GM21786 (cell line): ENCODE measurements around the gene RNF44.
"Not testable (repeated sequence)": the region's sequence is repeated elsewhere in the genome, so short reads cannot be mapped to it uniquely, and the experiment has no call there.

Source experiments
- ATAC-seq: cut with Tn5 transposase; IDR thresholded peaks from one replicate; pipeline ENCODE4 v1.9.1; 2021; ENCODE audit not compliant: unreplicated experiment

RNF44 gene

DNA sequence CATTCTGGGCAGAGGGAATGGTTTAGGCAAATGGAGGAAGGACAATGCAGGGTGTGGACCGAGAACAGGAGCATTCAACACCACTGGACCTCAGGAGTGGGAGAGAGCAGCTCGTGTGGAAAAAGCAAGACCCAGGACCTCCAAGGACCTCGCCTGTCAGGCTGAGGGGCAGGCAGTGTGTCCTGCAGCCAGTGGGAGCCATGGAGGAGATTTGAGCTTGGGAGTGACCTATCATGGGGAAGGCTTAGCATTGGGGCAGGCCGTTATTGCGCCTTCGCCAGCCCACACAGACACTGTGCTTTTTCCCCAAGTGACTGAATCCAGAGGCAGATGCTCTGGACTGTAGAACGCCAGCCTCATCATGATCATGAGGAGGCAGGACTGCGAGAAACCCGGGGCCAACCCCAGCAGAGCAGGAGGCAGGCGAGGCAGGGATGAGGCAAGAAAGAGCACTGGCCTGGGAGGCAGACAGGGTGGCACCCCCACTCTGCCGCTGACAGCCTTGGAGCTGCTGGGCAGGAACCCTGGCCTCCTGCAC lies 15.2 kb upstream of the RNF44 start:
- no peak for ATAC-seq

DNA sequence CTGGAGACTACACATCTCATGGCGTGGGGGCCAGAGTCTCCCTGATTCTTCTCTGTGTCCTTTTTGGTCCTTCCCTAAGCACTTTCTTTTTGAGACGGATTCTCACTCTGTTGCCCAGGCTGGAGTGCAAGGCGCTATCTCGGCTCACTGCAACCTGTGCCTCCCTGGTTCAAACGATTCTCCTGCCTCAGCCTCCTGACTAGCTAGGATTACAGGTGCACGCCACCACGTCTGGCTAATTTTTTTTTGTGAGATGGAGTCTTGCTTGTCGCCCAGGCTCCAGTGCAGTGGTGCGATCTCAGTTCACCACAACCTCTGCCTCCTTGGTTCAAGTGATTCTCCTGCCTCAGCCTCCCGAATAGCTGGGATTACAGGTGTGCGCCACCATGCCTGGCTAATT lies 13.7 kb upstream of the RNF44 start:
- not testable (repeated sequence) for ATAC-seq

DNA sequence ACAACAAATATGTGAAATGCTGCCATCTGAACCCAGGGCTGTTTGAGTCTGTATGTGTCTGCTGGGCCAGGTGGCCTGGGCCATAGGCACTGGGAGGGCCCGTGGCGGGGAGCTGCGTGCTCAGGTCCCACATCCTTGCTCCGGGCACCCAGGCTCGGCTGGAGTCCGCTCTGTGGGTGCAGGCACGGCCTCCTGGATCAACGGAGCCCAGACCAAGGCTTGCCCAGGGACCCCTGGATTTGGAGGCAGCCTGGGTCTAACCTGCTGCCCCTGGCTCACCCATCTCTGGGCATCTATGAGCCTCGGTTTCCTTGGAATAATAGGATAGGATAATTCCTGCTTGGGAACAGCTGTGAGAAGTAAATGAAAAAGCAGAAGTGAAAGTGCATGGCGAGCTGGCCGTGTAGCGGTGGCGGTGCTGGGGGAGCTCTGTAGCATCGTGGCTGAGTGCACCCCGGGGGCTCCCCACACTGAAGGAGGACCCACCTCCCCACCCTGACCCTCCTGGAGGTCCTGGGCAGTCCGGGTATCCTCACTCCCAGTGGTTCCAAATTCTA lies 13.2 kb upstream of the RNF44 start:
- no peak for ATAC-seq

DNA sequence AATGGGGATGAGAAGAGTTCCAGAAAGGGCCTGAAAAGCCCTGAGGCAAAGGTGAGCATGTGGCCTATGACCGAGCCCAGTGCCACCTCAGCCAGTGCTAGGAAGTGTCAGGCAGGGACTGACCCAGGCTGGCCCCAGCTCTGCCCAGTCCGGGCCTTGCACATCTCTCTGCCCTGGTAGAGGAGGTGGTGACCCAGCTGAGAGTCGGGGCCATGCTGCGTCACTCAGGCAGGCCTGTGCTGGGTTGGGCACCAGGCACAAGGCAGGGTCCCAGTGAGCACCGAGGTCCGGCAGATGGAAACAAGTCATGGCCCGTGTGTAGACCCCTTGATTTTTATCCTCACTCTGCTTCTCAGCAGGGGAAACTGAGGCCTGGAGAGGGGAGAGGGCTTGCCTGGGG lies 12.7 kb upstream of the RNF44 start:
- ATAC-seq = no peak

DNA sequence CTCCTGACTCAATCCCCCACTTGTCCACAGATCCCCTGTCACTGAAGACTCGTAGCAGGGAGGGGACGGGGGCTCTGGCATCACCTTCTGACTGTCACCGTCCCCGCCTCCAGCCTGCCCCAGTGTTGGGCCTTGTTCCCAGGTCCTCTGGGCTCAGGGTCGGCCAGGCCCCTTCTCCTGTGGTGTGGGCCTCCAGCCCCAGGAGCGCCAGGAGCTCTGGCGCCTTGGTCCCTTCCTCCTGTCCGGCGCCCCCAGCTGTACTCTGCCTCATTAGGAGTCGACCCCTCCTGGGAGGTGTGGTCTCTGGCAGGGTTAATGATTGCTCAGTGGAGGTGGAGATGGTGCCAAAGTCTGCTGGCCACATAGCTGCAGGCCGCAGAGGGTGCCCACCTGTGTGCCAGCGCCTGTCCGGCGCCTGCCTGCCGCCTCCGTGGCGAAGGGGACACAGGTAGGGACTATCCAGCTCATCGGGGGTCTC lies 11.8 kb upstream of the RNF44 start, which contains the start of gene CDHR2:
Gene CDHR2 (plus strand): TSS at position 376 of the 478 bp plus-strand sequence. CDS start 16,011 bp downstream, outside the sequence.
- ATAC-seq = no peak

DNA sequence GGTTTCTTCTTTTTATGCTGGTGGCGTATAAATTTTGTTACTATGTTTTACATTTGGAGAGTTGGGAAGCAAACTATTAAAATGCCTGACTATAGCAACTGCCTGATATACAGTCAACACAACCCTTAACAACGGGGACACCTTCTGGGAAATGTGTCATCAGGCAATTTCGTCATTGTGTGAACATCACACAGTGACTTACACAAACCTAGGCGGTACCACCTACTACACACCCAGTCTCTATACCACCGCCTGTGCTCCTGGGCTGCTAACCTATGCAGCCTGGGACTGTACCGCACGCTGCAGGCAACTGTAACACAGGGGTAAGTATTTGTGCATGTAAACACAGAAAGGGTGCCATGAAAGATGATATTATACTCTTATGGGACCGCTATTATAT lies 10.6 kb upstream of the RNF44 start:
- no peak for ATAC-seq

DNA sequence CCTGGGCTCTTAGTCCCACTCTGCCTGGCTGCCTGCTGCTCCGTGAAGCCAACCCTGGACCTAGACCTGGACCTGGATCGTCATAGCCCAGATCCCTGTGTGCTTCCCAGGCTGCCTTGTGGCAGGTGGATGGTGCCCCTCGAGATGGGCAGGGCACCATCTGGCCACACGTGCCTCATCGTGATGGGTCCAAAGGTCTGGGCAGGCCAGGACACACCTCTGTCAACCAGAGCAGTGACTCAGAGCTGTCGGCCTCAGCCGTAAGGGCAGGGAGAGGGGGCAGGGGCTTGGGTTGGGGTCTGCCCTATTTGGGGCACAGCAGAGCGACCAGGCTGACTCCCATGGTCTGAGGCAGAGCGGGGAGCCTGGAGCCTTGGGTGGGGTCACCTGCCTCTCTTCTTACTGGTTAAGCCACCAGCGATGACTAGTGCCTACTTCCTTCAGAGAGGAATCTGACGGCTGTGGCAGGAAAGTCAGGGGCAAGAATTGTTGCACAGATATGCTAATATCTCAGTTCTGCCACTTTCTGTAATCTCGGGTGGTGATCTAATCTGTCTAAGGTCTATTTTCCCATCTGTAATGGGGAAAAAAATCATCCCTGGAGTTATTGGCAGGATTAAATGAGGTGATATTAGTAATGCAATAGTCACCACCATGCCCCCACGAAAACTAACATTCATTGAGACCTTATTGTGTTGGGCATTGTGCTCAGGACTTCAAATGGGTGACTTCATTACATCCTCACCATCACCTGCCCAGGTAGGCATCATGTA lies 8.7 kb upstream of the RNF44 start:
- ATAC-seq = no peak

DNA sequence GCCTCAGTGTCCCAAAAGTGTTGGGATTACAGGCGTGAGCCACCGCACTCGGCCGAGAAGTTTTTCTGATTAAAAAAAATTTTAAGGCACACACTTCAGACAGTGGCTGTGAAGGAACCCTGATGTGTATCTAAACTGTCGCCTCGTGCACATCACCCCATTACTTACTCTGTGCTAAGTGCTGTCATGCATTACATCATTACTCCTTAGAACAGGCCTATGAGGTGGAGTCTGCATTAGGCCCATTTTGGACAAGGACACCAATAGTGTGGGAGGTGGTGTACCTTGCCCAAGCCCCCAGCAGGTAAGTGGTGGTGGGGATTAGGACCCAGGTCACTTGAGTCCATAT lies 8.2 kb upstream of the RNF44 start:
- no peak for ATAC-seq

DNA sequence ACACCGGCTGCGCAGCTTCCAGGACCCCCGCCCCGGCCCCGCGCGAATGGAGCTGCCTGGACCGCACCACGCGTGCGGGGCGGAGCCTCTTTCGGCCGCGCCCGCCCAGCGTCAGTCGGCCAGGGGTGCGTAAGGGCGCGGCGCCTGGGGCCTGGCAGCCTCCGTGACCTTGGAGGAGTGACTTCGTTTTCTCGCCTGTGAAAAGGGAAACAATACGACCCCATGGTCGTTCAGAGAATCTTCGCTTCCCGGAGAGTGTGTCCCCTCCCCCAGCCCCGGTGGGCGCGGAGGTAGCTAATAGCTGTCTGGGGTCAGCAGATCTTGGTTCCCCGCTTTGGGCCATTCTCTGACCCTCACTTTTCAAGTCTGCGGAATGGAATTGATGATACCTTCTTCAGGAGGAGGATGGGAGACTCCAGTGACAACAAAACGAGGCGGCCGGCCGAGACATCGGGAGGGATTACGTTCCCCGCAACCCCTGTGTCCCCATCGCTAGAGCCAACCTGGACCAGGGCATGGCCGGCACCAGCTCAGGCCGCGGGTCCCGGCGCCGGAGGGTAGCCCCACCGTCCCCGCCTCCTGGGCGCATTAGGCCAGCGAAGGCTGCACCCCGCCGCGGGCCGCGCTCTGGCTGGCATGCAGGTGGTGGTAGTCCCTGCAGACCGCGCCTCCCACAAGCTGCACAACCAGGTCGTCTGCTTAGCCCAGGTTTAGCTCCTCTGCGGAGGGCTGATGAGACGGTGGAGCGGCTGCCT lies 6.4 kb upstream of the RNF44 start:
- ATAC-seq = peak; percentile 57

DNA sequence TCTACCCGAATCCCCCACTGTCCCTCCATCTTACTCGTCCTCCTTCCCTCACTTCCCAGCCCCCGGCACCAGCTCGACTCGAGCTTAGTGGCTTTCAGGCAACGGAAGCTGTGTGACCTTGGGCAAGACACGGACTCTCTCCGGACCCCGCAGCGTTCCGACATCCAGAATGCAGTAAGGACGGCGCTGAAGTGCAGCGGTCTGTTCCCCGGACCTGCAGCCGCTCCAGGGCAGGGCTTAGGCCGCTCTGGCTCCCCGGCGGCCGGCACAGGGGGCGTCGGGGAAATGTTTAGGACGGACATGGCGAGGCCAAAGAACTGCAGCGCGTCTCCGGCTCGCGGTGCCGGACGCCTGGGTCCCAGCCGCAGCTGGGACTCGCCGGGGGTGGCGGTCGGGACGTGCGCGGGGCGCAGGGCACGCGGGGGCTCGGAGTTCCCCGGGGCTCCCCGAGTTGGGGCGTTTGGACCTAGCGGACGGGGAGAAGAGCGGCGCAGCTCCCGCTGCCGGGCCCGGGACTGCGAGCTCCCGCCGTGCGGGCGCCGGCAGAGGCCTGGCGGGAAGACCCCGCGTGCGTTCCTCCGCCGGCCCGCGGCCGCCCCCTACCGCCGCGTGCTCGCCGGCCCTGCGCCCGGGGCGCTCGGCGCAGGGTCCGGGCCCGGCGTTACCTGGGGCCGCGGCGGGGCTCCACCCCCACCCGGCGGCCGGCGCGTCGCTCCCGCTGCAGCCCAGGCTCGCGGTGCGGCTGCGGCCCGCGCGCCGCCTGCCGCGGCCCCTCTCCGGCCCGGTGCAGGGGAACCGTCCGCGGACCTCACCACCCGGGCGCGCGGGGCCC lies 5.6 kb upstream of the RNF44 start:
- ATAC-seq = peak; percentile 36

DNA sequence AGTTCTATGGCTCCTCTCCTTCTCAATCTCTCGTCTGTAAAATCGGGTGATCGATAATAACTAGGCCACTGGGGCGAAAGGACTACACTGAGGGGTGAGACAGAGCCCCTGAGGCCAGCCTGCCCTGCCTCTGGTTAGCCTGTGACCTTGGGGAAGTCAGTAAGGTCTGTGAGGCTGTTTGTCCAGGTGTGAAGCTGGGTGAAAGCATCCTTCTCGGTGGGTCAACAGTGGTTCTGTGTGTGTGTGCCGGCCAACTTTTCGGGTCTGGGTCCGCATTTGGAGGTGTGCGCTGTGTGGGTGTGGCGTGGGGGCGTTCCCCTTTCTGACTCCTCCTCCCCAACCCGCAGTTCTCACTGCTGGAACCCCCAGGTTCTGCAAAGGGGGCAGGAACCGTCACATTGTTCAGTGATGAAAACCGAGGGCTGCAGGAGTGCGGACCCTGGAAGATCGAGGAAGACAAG lies 5.0 kb upstream of the RNF44 start:
- no peak for ATAC-seq

DNA sequence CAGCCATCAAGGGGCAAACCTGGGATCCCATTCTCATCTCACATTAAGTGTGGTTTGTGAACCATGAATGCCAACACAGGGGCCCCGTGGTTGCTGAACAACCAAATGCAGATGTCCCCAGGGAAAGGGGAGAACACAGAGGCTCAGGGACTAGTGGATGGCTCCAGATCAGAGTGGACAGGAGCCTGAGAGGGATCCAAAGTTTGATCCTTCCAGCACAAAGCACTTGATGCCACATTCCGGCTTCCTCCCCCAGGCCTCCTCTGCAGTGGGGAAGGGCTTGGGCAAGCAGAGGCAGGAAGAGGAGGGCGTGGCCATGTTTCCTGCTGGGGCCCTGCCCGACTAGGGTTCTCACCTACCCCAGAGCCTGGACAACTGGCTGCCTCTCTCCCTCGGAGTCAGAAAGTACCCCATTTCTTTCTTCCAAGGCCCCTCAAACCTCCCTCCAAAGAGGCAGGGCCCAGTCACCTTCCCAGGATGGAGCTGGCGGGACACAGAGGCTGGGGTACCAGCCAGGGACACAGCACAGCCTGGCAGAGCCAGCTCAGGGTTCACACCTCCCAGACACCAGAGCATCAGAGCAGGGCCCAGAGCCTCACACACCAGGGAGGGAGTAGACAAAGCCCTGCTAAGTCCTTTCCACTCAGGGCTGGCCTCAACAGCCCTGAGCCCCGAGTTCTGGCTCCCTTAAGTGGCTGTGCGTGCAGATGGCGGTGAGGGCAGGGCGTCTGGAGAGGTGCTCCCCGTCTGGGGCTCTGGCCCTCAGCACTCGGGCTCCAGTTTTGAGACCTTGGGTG lies 4.3 kb upstream of the RNF44 start:
- no peak for ATAC-seq

DNA sequence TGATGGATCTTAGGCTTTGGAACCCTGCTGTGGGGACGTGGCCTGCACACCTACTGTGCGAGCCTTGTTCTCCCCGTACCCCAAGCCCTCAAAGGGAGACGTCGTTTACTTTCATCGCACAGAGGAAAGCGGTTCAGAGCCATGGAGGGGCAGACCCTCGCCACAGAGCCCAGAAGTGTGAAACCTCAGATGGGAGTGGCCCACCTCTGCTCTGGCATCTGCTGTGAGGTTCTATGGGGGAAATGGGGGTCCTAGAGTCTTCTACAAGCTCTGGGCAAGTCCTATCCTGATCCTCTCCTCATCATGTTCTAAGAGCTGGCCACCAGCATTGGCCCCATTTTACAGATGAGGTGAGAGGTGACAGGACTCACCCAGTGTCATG lies 3.7 kb upstream of the RNF44 start:
- ATAC-seq = no peak

DNA sequence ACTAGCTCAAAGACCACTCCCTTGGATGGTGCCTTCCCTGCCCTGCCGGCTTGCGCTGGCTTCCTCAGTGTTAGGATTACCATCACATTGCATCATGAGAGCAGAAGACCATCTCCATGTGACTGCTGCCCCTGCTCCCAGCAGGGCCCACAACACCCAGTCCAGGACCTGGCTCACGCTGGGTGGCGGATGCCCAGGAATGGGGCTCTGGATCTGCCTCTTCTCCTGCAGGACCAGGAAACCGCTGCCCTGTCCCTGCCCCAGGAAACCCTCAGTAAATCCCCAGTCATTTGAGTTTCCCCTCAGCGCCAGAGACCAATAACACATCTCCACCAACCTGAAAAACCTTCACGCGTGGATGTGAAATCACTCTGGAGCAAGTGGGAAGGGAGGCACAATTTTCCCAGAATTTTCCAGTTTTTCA lies 3.3 kb upstream of the RNF44 start:
- no peak for ATAC-seq

DNA sequence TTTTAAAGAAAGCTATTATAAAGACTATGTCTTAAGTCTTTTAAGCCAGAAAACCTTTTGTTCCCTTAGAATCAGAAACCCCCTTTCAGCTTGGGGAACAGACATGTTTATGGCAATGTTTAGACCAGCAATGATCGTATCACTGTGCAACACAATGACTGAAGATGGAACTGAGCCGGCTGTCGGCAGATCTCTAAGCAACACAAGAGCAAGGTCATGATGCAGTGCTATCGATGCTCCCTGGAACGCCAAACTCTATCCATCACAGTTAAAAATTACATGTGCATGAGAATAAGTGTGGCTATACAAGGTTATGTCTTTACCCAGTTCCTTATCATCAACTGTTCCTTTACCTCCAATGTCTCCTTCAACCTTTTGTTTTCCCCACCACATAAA lies 1.8 kb upstream of the RNF44 start:
- no peak for ATAC-seq

DNA sequence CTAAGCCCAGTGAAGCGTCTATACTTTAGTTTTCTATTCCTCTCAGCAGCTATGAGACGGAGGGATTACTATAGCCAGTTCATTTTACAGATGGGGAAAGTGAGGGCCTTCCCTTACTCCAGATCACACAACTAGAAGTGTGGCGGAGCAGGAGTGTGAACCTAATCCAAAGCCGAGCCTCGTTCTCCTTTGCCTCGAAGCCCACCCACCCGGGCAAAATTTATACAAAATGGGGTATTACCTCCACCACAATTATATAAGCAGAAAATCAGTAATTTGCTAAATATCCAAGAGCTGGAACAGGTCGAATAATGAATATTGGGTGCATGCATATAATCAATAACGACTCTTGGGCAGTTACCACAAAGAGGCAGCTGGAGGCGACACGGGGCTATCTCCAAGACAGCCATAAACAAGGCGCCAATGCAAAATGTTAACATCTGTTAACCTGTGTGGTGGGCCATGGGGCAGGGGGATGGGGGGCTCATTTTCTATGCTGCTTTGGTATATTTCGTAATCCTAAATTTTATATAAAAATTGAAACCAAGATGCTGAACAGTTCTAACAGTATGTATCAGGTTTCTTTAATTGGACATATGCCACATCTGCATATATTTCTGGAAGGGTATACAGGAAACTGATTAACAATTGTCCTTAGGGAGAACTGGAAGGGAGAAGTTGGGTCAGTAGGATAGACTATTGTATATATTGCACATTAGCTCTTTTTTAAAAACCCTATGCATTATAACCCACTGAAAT lies 1.2 kb upstream of the RNF44 start:
- no peak for ATAC-seq

DNA sequence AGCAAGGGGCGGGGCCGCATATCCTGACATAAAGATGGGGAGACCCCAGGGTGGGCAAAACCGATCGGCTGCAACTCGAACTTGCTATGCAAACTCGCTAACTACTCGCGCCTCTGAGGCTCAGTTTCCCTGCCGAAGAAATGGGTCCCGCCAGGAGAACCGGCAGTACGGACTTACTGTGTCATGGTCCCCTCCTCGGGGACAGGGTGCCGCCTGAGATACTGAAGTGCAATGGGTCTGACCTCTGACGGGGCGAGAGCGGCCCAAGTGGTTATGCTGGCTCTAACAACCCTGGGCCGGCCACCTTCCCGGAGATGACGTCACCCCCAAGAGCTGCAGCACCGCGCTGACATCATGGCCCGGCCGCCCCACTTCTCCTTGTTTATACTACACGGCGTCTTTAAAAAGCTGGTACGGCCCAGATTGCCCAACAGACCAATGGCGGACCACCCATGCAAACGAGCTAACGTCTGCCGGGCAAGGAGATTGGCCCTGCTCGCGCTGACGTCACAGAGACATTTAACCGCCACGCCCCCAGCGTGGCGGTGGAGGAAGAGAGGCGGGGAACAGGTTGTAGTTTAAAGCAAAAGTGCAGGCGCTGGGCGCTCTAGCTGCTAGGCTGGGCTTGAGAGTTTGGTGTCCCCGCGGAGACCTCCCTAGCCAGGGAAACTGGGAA lies 490 bp upstream of the RNF44 start:
- ATAC-seq = peak; percentile 64

DNA sequence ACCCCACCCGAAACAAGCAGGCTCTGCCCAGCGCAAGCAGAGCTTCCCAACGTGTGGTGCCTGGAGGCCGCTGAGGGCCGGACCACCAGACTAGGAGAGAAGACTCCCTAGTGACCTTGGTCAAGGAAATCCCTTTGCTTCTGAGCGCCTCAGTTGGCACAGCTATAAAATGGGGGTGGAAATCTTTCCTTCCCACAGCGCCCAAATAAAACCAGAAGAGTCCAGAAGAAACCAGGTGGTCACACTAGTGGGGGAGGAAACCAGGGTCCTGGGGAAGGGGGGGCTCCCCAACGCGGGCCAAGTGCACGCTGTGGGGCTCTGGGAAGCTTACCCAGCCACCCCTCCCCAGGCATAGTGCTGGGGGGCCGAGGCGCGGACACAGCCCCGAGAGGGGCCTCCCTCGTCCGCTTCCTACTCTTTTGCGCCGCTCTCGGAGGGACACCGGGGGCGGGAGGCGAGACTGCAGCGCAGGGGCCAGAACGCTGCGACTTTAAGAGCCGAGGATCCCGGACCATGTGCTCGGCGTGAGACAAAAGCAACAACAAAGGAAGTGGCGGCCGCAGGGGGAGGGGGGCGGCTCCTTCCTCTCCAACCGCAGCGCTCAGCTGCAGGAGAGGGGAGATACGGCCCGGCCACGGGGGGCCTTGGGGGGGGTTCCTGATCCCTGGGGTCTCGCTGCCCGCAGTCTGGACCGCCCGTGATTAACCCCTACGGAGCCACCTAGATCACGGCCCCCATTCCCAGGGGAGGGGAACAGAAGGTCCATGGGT lies 885 bp downstream of the RNF44 start:
- ATAC-seq = peak; percentile 21
